ENCODE data around the gene MED22. TPM values are rescaled to one million over a fixed set of nuclear protein-coding genes. Genes with fewer than 3 reads are reported as not detected.

The MED22 gene
- total and polyA plus RNA-seq, 2 of the 8 experiments (the other 6 are each of a cell fraction or from before 2014, with no cell fraction given): 56.4 to 68.4 TPM

- FAIRE-seq: no peak
- Histone ChIP-seq H3K14ac (ENCODE audit: insufficient read length) (no peak overlapping the region), H2BK120ac (replicated peaks; ENCODE audit: low read depth, low read length) (no peak overlapping the region), H3K27ac (ENCODE audit: low read depth, low read length) (no peak overlapping the region), H3K4ac (replicated peaks; ENCODE audit: insufficient read length, low read depth, low read length) (no peak overlapping the region), H2BK20ac (ENCODE audit: low read length) (no peak overlapping the region), H3K79me1 (ENCODE audit: low read depth, low read length) (no peaks in the 10 kb centered on the region), H3K4me3 (ENCODE audit: extremely low read depth in 1 of 4, insufficient read depth in 2 of 4, low read depth in 3 of 4, low read length in 4 of 4) (no peak overlapping the region), H3K9me3 (ENCODE audit: insufficient read depth in 2 of 2, low read depth in 1 of 2, low read length in 1 of 2) (peaks cover 10 to 16% of the 10 kb centered on the region in 2 experiments), H3K36me3 (ENCODE audit: control insufficient read depth in 2 of 4, insufficient read depth in 4 of 4, low read length in 3 of 4) (no peaks in the 10 kb centered on the region), H4K20me1 (replicated peaks in 1 of 2; ENCODE audit: control insufficient read depth in 1 of 2, insufficient read depth in 2 of 2, low read length in 2 of 2) (no peaks in the 10 kb centered on the region), H4K91ac (replicated peaks; ENCODE audit: insufficient read length, low read length) (no peak overlapping the region), H3K23ac (ENCODE audit: insufficient read length) (no peak overlapping the region), H3K23me2 (ENCODE audit: low read depth, low read length) (no peaks in the 10 kb centered on the region), H3K4me2 (ENCODE audit: insufficient read depth in 1 of 2, low read depth in 2 of 2, low read length in 2 of 2) (no peak overlapping the region), H4K5ac (ENCODE audit: insufficient read length, low read depth, low read length) (no peak overlapping the region), H3K79me2 (ENCODE audit: control insufficient read depth in 1 of 2, insufficient read depth in 2 of 2, low read length in 2 of 2) (no peaks in the 10 kb centered on the region), H2AK5ac (ENCODE audit: low read depth, low read length) (no peak overlapping the region), H4K8ac (ENCODE audit: extremely low read depth, insufficient read depth, low read length) (no peak overlapping the region), H2AFZ (ENCODE audit: low read length) (no peak overlapping the region), H3K4me1 (replicated peaks in 1 of 4; ENCODE audit: control insufficient read depth in 3 of 4, insufficient read depth in 4 of 4, low read length in 3 of 4) (no peaks in the 10 kb centered on the region), H3K18ac (ENCODE audit: extremely low read depth, low read length) (no peak overlapping the region), H2BK15ac (ENCODE audit: low read length) (no peak overlapping the region), H3K27me3 (replicated peaks in 1 of 4; ENCODE audit: control insufficient read depth in 3 of 4, extremely low read depth in 1 of 4, insufficient read depth in 3 of 4, low read length in 3 of 4) (no peaks in the 10 kb centered on the region), H3K9ac (replicated peaks in 1 of 4; ENCODE audit: extremely low read depth in 1 of 4, low read depth in 3 of 4, low read length in 3 of 4) (no peak overlapping the region), H2BK12ac (ENCODE audit: low read depth, low read length) (no peak overlapping the region), H3K56ac (replicated peaks; ENCODE audit: insufficient read length, low read depth, low read length) (no peak overlapping the region), H2BK5ac (ENCODE audit: low read depth, low read length) (no peak overlapping the region)
- ChIA-PET POLR2A (ENCODE audit: partially characterized antibody) (interaction anchor here (1.5 kb wide), 1 partner anchor 28 kb away, joined by 6 read pairs; no protein-coding TSS in a partner anchor), CTCF (ENCODE audit: partially characterized antibody) (interaction anchor here (0.9 to 1.2 kb wide), 3 partner anchors 8 to 137 kb away, joined by 3 to 4 read pairs (median 4); no protein-coding TSS in a partner anchor)
- no peak for DNase-seq (ENCODE audit: low read depth in 1 of 2, low spot score in 2 of 2)
- 88% methylated on average over 9 of the region's 10 CpGs; no CpG with 5 or more reads in 1 of the 2 experiments for WGBS, 2 experiments (ENCODE audit: extremely low coverage in 1 of 2, insufficient coverage in 1 of 2, insufficient read length in 1 of 2, insufficient replicate concordance in 2 of 2, low coverage in 1 of 2, low lambda C conversion rate in 2 of 2, missing lambda C conversion rate in 1 of 2)
- TF ChIP-seq POLR2A (IDR thresholded peaks at IDR 0.05; ENCODE audit: control extremely low read depth in 1 of 2, low read depth in 2 of 2, low read length in 2 of 2): no peak
- no peak for TF ChIP-seq SAP30 (IDR thresholded peaks at IDR 0.05; ENCODE audit: insufficient read depth, insufficient replicate concordance, low read length)
- no peak for TF ChIP-seq GABPA (IDR thresholded peaks at IDR 0.05; ENCODE audit: borderline replicate concordance, insufficient read depth, low read length)
- no peak for TF ChIP-seq BACH1 (IDR thresholded peaks at IDR 0.05; ENCODE audit: low read length)
These were observed 24.7 kb downstream of the MED22 start for GRCh38 chr9:133323211-133323610.

All from H1 (cell line).